GM18505 (cell line): ENCODE results near the gene IMPDH1.

ENCODE experiments used
- ATAC-seq: cut with Tn5 transposase; IDR thresholded peaks from one replicate; pipeline ENCODE4 v1.9.1; 2021; ENCODE audit not compliant: unreplicated experiment
- POLR2A ChIP-seq: IDR thresholded peaks from 4 replicates; pipeline ENCODE4 v1.6.1; 2011; ENCODE audit warnings: borderline replicate concordance; ENCODE audit not compliant: insufficient read depth, insufficient read length; ENCODE audit errors: extremely low read depth

Gene IMPDH1

DNA sequence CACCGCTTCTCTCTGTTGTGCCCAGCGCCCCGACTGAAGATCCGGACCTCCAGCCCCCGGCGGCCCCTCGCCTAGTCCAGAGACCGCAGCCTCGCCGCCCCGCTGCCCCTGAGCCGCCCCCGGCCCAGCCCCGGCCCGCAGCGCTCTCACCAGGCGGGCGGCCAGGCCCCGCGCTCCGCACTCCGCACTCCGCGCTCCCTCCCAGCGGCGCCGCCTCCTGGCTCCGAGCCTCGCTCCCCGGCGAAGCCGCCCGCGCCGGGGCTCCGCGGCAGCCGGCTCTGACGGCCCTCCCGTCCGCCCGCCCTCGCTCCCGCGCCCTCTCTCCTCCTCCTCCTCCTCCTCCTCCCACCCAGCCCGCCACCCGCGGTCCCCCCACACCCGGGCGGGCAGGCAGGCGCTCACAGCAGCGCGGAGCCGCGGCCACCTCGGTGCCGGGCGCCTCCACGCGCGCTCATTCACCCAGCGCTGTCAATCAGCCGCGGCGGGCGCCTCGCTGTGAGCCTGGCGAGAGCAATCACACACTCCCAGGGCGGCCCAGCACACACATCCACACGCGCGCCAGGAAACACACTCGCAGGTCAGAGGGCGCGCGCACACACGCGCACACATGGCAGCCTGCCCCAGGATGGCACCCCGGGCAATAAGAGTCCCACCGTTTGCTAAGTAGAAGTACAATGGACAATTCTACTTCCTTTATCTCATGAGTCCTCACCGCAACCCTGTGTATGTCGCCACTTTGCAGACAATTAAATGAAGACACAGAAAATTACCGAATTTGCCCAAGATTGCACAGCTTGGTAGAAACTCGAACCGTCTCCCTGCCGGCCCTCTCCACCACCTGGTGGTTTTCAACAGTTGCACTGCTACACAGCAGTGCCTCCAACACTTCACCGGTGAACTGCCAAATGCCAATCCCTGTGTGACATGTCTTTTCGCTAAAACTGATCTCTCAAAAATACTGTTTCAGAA is 48.1 kb downstream of the IMPDH1 start, which contains the start of gene PRRT4:
PRRT4 (minus strand) TSS at position 280 of the 969 bp plus-strand sequence.
- ATAC-seq, result no peak
- no peak for TF ChIP-seq POLR2A

DNA sequence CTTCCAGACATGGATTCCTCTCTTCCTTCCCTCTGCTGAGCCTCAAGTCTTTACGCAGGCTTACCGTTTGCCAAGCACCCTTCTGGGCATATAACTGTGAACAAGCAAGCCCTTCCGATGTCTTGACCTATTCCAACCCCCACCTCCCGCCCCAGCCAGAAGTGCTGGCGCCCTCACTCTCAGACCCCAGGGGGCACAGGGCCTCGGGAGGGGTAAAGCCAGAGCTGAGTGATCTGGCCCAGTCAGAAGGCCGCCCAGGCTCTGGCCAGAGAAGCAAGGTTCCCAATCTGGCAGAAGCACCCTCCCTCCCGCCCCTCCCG is 49.5 kb downstream of the IMPDH1 start:
- no peak for ATAC-seq
- TF ChIP-seq POLR2A, result no peak

DNA sequence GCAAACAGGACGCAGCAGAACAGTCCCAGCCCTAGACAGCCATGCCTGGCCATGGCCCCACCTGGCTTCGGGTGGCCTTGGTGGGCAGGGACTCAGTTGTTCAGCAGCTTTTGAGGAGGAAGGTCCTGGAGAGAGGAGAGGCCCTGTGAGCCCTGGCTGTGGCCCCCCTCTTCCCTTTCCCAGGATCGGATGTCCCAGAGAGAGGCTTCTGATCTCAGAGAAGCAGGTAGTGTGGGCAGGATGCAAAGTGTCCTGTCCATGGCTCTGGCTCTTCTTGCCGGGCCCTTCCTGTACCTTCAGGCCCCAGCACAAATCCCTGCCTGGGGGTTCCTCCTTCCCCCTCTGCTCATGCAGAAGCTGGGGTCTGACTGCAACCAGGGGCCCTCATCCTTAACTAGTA is 49.8 kb downstream of the IMPDH1 start:
- TF ChIP-seq POLR2A, result no peak
- no peak for ATAC-seq

DNA sequence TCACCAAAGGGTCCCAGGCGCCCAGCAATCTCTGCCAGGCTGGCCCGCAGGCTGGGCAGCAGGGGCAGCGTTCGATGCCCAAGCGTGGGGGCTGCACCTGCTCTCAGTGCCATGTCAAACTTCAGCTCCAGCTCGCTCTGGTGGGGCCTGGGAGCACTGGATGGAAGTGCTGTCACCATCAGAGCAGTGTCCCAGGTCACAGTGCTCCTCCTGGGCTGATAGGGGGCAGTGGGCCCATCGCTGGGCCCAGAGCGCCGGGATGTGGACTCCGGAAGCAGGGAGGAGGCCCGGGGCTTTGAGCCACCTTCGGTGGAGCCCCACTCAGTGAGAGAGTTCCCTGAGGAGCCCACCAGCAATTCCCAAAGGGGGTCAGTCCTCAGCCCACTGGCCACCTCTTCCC is 50.4 kb downstream of the IMPDH1 start:
- ATAC-seq, result no peak
- no peak for TF ChIP-seq POLR2A

DNA sequence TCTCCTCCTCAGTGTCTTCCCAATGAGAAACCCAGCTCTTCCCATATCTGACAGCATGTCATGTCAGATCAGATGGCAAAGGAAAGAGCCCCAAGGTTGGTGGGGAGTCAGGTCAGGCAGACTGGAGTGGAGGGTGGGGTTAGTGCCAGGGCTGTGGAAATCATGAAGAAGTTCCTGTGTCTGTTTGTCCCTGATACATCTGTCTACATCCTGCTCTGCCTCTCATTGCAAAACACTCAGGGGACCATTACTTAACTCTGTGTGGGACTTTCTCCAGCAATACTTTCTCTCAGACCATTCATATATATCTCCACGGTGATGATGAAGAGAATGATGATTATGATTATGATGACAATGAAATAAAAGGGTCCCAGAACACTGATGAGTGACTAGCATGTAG is 51.5 kb downstream of the IMPDH1 start:
- no peak for TF ChIP-seq POLR2A
- ATAC-seq, result no peak

DNA sequence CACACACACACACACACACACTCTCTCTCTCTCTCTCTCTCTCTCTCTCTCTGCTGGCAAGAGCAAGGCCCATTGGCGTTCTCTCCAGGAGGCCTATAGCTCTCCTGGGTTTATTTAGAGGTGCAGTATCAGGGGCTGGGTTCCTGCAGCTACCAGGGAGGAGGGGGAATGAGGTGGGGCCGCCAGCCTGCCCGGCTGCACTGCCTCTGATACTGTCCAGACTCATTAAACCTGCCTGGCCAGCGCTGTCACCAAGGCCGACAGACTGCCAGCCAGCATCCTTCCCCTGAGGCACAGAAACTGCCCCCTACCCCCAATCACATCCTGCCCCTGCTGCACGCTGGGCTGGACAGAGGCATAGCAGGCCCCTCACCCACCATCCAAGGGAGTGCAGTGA is 52.6 kb downstream of the IMPDH1 start:
- no peak for TF ChIP-seq POLR2A
- no peak for ATAC-seq

DNA sequence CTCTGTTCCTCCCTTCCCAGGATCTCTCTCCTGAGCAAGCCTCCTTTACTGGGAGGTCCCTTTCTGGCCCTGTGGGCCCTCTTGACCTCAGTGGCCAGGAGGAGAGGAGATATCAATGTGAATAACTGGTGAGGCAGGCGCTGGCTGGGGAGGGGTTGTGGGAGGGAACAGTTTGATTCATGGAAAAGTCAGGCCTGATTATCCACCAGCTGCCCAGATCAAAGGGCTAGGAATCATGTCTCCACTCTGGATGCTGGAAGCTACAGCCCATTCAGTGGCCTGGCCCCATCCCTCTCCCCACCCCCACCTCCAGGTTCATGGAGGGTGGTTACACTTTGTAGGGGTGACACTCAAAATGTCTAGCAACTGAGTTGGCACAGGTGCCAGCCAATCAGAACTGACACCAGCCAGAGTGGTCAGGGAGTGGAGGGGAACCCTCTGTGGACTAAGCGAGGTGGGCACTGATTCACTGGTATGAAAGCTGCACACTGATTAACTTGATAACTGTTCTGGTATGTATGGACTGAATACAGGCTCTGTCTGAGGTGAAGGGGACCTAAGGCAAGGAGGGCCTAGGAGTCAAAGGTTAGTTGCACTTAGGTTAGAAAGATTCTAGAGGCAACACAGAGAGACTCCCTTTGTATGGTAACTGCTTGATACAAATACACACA is 53.1 kb downstream of the IMPDH1 start:
- no peak for ATAC-seq

DNA sequence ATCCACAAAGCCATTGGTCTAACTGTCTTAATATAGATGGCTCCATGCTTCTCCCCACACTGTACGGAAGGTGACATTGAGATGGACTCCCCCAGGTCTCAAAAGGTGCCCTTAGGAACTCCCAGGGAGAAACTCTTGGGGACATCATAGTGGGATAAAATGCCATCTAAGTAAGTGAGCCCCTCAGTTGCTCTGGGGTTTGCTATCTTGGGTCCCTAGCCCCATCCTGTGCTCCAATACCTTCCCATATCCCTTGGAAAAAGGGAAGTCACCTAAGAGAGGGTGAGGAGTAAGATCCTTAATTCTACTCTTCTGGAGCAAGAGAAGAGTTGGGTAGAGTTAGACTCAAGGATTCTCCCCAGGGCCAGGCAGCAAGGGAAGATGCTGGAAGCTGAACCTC is 56.2 kb downstream of the IMPDH1 start:
- no peak for TF ChIP-seq POLR2A
- no peak for ATAC-seq

More for the DNA sequence above, 53.1 kb downstream of the IMPDH1 start:
- no peak for TF ChIP-seq POLR2A

DNA sequence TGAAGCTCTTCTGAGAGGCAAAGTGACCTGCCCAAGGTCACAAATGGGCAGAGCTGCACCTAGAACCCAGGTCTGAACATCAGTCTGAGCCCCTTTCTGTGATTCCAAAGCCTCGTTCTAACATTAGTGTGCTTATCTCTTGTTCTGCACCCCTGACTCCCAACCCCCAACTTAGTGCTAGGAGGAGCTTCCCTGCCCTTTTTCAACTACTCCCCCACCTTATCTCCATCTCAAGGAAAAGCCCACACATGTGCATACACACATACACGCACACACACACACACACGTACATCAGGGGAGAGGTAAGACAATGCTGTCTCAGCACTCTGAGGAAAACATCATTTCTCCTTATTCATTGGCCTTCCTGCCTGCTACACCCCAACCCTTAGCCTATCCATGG is 56.6 kb downstream of the IMPDH1 start:
- no peak for ATAC-seq
- no peak for TF ChIP-seq POLR2A

DNA sequence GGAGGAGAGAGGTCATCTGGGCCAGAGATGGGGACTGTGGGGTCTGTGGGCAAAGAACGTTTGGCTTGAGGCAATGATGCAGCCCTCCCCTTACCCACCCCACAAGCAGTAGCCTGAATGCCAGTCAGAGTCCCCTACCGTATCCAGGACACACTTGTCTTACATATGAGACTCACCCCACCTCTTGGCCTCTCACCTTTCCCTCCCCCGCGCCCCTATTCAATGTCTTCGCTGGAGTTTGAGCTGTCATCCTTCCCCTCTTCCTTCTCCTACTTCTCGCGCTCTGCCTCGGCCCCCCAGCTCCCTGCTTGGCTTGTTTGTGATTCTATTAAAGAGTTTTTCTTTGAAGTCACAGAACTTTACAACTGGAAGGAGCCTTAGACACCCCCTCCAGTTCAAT is 57.1 kb downstream of the IMPDH1 start:
- no peak for ATAC-seq
- TF ChIP-seq POLR2A, result no peak

DNA sequence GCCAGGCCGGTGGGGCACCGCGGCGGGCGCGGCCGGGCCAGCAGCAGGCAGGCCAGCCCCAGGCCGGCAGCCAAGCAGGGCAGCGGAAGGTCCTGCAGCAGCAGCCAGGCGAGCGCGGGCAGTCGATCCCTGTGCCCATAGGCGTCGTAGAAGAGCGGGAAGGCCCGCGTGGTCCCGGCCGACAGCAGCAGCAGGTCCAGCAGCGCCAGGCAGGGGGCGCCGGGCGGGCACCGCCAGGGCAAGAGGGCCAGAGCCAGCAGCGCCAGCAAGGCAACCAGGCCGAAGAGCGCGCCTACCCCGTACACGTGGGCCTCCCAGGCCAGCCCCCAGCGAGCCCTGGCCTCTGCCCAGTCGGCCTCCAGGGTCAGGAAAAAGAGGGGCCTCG is 57.6 kb downstream of the IMPDH1 start:
- ATAC-seq, result no peak
- no peak for TF ChIP-seq POLR2A

DNA sequence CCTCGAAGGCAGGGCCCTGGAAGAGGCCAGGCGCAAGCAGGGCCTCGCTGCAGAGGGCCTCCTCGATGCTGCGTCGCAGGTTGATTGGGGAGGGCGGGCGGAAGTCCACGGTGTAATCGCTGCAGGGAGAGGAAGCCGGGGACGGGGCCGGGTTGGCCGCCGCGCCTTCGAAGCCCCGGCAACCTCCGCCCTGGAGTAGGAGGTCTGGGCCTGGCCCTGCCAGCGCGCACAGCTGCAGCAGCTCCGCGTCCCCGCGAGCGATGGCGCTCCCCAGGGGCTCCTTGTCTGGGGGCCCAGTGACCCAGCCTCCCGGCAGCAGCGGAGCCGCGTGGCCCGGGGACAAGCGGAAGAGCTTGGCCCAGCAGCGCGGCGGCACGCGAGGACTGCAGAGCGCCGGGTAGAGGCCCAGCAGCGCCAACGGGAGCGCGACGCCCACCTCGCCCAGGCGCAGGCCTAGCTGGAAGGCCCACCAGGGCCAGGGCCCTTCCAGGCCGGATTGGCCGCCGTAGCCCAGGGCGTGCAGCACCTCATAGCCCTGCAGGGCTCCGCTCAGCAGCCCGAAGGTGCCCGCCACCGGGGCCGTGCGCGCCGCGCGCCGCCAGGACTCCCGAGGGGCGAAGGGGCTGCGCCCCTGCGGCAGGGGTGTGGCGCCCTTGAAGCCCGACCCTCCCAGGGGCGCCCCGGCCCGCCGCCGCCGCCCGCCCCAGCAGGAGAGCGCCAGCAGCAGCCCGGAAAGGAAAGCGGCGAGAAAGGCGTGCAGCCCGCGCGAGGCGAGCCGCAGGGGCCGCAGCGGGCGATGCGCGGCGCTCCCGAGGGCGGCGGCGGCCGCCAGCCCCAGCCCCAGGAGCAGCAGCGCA is 58.3 kb downstream of the IMPDH1 start:
- no peak for ATAC-seq

DNA sequence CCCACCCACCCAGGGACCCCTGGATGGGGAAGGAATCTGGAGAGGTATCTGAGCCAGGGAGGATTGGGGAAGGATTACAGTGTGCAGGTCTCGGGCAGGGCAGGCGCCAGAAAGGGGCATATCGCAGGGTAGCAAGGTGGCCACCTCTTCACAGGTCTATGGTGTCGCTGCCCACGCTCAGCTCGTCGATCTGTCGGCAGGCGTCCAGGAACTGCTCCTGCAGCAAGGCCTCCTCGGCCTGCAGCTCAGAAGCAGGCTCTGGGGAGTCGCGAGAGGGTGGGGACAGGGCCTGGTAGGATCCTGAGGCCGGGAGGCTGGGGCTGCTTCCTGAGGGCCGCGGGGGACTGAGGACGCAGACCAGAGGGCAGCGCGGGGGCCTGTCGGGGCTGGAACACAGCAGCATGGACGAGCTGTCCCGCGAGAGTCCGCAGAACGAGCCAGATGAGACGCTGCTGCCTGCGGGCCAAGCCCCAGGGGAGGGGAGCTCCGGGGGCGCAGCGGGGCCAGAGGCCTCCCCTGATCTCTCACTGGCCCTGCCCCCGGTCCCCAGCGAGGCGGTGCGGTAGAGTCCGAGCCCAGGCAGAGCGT is 59.0 kb downstream of the IMPDH1 start:
- ATAC-seq, result no peak

More for the DNA sequence above, 58.3 kb downstream of the IMPDH1 start:
- TF ChIP-seq POLR2A, result no peak

More for the DNA sequence above, 59.0 kb downstream of the IMPDH1 start:
- no peak for TF ChIP-seq POLR2A
